ENCODE data around the gene NACA.

DNA sequence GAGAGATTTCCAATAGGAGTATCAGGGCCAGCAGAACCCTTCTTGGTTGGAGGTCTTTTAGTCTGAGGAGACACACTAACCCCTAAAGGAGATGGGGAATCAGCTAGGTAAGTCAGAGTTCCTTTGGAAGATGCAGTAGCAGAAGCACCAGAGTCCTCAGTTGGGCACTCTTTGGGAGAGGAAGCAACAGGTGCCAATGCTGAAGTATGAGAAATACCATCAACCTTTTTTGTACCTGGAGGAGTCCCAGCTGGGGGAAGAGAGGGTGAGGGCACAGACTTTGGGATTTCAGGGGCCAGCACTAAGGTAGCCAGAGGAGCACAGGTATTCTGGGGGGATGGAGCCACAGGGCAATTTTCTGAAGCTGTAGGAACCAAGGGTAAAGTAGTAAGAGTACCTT is 6.0 kb downstream of the NACA start:
- TF ChIP-seq BCL11A (tag by site-specific recombination; IDR thresholded peaks at IDR 0.05; ENCODE audit: low read depth) (no peak), ZNF558 (tag by site-specific recombination; IDR thresholded peaks at IDR 0.05) (no peak), ZNF48 (tag by site-specific recombination; IDR thresholded peaks at IDR 0.05) (no peak), ZNF114 (tag by site-specific recombination; IDR thresholded peaks at IDR 0.05) (no peak)
- TF ChIP-seq, protein P1, sequence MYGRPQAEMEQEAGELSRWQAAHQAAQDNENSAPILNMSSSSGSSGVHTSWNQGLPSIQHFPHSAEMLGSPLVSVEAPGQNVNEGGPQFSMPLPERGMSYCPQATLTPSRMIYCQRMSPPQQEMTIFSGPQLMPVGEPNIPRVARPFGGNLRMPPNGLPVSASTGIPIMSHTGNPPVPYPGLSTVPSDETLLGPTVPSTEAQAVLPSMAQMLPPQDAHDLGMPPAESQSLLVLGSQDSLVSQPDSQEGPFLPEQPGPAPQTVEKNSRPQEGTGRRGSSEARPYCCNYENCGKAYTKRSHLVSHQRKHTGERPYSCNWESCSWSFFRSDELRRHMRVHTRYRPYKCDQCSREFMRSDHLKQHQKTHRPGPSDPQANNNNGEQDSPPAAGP (tag by site-specific recombination; IDR thresholded peaks at IDR 0.05): no peak
- TF ChIP-seq, protein P2, sequence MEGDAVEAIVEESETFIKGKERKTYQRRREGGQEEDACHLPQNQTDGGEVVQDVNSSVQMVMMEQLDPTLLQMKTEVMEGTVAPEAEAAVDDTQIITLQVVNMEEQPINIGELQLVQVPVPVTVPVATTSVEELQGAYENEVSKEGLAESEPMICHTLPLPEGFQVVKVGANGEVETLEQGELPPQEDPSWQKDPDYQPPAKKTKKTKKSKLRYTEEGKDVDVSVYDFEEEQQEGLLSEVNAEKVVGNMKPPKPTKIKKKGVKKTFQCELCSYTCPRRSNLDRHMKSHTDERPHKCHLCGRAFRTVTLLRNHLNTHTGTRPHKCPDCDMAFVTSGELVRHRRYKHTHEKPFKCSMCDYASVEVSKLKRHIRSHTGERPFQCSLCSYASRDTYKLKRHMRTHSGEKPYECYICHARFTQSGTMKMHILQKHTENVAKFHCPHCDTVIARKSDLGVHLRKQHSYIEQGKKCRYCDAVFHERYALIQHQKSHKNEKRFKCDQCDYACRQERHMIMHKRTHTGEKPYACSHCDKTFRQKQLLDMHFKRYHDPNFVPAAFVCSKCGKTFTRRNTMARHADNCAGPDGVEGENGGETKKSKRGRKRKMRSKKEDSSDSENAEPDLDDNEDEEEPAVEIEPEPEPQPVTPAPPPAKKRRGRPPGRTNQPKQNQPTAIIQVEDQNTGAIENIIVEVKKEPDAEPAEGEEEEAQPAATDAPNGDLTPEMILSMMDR (tag by site-specific recombination; IDR thresholded peaks at IDR 0.05): no peak
- TF ChIP-seq, protein P3, sequence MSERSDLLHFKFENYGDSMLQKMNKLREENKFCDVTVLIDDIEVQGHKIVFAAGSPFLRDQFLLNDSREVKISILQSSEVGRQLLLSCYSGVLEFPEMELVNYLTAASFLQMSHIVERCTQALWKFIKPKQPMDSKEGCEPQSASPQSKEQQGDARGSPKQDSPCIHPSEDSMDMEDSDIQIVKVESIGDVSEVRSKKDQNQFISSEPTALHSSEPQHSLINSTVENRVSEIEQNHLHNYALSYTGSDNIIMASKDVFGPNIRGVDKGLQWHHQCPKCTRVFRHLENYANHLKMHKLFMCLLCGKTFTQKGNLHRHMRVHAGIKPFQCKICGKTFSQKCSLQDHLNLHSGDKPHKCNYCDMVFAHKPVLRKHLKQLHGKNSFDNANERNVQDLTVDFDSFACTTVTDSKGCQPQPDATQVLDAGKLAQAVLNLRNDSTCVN (tag by site-specific recombination; optimal IDR thresholded peaks at IDR 0.05): no peak

Data from HEK293 (cell line).